ENCODE measurements around the gene TES.
"Not testable (repeated sequence)": the region's sequence is repeated elsewhere in the genome, so short reads cannot be mapped to it uniquely, and the experiment has no call there.

TES gene

GRCh38 chr7:116284390-116284789 is 74.1 kb downstream of the TES start:
- DNase-seq (ENCODE audit: low read depth in 2 of 2) = no peak

DNA sequence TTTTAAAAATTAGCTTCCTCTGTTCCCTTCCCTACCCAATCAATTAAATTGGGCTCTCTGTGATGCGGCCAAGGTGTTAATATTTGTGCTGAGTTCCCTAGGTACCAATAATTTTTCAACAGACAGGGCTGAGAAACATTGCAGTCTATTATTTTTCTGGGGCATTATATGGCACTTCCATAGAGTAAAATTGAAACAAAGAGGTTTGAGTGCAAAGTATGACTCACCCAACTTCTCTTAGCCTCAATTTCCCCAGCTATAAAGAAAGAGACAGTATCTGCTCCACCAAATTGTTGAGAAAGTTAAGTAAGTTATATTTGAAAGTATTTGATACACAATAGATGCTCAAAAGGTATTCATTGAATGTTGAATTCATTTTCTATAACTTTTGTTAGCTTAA is 74.9 kb downstream of the TES start:
- DNase-seq (ENCODE audit: low read depth in 2 of 2) = no peak

GRCh38 chr7:116290740-116291139 is 80.4 kb downstream of the TES start:
- DNase-seq (ENCODE audit: low read depth in 2 of 2) = no peak

- no peak for DNase-seq (ENCODE audit: low read depth in 2 of 2)
Observed at GRCh38 chr7:116291937-116292336, 81.6 kb downstream of the TES start.

DNA sequence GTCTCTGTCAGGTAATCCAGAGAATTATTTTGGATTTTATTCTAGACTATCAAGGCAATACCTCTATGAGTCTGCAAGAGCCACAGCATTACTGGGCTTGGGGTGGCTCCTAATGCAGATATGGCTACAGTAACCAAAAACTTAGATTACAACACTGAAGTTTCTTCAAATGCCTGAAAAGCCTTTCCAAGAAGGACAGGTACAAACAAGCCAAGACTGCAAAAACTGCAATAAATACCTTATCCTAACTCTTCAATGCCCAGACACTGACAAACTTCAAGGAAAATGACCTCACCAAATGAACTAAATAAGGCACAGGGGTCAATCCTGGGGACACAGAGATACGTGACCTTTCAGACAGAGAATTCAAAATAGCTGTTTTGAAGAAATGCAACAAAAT is 82.0 kb downstream of the TES start:
- DNase-seq (ENCODE audit: low read depth in 2 of 2) = no peak

GRCh38 chr7:116293139-116293538 is 82.8 kb downstream of the TES start:
- no peak for DNase-seq (ENCODE audit: low read depth in 2 of 2)

GRCh38 chr7:116293633-116294032 is 83.3 kb downstream of the TES start:
- no peak for DNase-seq (ENCODE audit: low read depth in 2 of 2)

GRCh38 chr7:116295903-116296302 is 85.6 kb downstream of the TES start:
- DNase-seq (ENCODE audit: low read depth in 2 of 2) = not testable (repeated sequence)

DNA sequence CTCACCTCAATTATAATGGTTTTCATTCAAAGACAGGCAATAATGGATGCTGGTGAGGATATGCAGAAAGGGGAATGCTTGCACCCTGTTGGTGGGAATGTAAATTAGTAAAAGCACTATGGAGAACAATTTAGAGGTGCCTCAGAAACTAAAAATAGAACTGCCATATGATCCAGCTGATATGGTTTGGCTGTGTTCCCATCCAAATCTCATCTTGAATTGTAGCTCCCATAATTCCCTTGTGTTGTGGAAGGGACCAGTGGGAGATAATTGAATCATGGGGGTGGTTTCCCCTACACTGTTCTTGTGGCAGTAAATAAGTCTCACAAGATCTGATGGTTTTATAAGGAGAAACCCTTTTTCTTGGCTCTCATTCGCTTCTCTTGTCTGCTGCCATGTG is 87.7 kb downstream of the TES start:
- no peak for DNase-seq (ENCODE audit: low read depth in 2 of 2)

GRCh38 chr7:116298576-116298975 is 88.2 kb downstream of the TES start:
- no peak for DNase-seq (ENCODE audit: low read depth in 2 of 2)

DNA sequence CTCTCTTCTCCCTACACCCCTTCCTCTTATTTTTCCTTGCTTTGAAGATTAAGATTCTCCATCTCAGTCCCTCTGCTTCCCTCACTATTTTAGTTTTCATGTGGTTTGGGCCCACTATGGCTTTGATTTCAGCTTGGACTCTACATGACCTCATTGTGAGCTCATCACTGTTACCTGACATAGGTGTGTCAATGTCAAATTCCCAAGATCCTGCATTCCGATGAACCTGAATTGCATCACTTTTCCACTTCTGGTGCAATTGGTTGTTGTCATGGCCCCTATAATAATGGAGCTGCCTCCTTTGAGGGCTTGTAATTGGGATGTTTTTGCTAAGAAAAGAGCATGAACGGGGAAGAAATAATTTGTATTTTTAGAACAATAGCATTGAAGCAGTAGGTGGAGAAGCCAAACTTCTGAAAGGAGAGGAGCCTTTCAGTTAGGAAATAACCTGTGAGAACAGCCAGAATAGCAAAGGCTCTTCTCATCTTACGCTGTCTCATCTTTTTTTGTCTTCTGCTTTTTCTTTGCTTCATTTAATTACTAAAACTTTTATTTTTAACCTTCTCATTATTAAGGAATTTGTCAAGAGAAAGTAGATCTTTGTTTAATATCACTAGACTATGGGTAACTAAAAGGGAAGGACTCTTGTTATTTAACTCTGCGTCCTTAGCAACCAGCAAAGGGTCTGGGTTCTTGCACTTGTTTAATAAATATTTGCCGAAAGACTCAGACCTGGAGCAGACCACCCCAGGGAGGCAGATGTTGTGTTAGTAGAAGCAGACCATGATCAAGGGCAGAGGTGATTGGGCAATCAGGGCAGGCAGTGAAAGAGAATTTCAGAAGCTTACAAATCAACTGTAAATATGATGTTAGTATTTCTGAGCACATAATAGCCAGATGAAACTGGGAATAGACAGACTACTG is 95.4 kb downstream of the TES start:
- DNase-seq (ENCODE audit: low read depth in 2 of 2) = no peak

DNA sequence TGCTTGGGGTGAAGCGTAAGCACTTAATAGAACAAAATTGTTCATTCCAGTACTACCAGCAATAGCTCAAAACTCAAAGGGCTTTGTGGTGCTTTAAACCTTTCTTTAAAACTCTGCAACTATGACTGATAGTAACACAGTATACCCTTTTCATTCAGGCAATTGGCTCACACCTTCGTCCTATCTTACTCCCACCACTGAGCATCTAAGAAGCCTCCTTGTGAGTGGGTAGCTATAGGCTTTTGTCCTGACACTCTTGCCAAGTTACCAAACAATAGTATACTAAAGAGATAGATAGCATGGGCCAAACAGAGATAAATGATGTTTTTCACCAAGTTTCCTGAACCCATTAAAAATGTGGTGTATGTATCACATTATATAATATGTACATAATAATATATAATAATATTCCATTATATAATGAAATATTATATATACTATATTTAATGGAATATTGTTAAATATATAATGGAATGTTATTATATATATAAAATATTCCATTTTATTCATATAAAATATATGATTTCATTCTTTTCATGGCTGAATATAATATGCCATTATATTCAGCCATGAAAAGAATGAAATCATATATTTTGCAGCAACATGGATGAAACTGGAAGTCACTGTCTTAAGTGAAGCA is 96.2 kb downstream of the TES start:
- DNase-seq (ENCODE audit: low read depth in 2 of 2) = no peak

DNA sequence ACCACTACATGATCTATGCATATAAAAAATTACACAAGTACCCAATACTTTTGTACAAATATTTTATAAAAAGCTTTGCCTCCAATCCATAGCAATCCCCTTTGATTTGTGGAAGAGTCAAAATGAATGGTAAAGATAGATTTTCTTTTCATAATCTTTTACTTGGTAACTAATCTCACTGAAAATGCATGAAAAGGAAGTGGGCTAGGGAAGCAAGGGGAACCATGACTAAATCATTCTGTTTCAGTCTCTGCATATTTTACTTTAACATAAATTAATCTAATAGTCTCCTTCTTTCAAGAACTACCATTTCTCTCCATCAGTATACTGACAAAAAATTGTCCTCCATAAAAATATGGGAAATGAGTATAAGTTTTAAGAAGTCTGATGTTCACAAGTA is 96.9 kb downstream of the TES start:
- no peak for DNase-seq (ENCODE audit: low read depth in 2 of 2)
